Heart left ventricle (tissue), 13 donors: ENCODE measurements around the gene KCNK6.

ENCODE experiments used
- POLR2A ChIP-seq, 2 donors: fragments of 450-650 bp; IDR thresholded peaks; one replicate each; pipeline ENCODE4 v1.6.1; 2017; ENCODE audit warnings: antibody characterized with exemption in 2 of 2, mild to moderate bottlenecking in 2 of 2, moderate library complexity in 2 of 2
- TF ChIP-seq, protein P1 (sequence below), 12 donors: fragments of 200-600 bp; sonication (generic) in 4 of 12; IDR thresholded peaks; one replicate each; pipeline versions ENCODE4 v1.5.0 to v1.8.0; 2018 to 2022; ENCODE audit warnings: antibody characterized with exemption in 12 of 12, mild to moderate bottlenecking in 5 of 12
- donor health status: ischemic (EF 13 %, LVEDD 7.1; RV severe dilation, severe dysfunction).
- donor health status: DM: no; HTN: yes; CAD: no.
- donor health status: DM: no; HTN: no; CAD: no.
- donor health status: ischemic (EF 25% LVEDD 6.9; RV normal size, moderate dysfunction).
- donor health status: ischemic (EF 25% LVEDD 5.7; RV mildly dilated, moderate dysfunction).
- donor health status: ischemic (EF 35%, LVEDD 5.7; RV mildly dilated, moderate dysfunction).
- donor health status: nonischemic (EF 11% LVEDD 7.7; RV severe dilation, severe dysfunction).
- donor health status: DM: yes; HTN: yes; CAD: no.
- donor health status: PGD.
- donor health status: ischemic (EF 29% LVEDD 5.4; RV normal size, mild dysfunction).
- donor health status: nonischemic (EF 23%, LVEDD 6.1; RV moderate dilation, normal function).

DNA sequence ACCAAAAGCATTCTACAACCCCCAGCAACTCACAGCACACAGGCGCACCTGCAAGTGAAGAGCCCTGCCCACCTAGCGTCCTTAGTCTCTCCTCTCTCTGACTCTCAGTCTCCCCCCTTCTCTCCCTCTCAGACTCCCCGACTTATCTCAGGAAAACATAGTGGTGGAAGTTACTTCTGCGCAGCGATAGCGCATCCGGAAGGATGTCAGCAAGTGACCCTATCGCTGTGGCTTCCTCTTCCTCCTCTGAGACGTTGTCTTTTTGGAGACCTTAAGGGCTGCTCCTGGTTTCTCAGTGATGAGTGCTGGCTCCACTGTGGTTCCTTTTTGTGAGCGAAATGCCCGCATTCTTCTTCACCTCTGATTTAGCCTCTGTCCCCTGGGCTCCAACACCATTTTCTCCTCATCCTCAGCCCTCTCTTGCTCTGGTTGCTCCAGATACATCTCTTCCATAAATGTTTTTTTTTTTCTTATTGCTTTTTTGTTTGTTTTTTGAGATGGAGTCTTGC, 2.5 kb upstream of the KCNK6 start:
- TF ChIP-seq, protein P1, sequence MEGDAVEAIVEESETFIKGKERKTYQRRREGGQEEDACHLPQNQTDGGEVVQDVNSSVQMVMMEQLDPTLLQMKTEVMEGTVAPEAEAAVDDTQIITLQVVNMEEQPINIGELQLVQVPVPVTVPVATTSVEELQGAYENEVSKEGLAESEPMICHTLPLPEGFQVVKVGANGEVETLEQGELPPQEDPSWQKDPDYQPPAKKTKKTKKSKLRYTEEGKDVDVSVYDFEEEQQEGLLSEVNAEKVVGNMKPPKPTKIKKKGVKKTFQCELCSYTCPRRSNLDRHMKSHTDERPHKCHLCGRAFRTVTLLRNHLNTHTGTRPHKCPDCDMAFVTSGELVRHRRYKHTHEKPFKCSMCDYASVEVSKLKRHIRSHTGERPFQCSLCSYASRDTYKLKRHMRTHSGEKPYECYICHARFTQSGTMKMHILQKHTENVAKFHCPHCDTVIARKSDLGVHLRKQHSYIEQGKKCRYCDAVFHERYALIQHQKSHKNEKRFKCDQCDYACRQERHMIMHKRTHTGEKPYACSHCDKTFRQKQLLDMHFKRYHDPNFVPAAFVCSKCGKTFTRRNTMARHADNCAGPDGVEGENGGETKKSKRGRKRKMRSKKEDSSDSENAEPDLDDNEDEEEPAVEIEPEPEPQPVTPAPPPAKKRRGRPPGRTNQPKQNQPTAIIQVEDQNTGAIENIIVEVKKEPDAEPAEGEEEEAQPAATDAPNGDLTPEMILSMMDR (IDR thresholded peaks at IDR 0.05), result no peak
- no peak for TF ChIP-seq POLR2A (IDR thresholded peaks at IDR 0.05)
